ENCODE data around the gene LY6G6C. TPM values are rescaled to one million over a fixed set of nuclear protein-coding genes. Genes with fewer than 3 reads are reported as not detected.

The LY6G6C gene
- total RNA-seq, 6 donors from 2014 or later = 0.23 TPM; not detected in 5

GRCh38 chr6:31728767-31729514, 7.4 kb upstream of the LY6G6C start, which contains the start of gene DDAH2:
Gene DDAH2, minus strand, starts transcription at chr6:31729299. Its CDS starts 138 bp downstream, at chr6:31729161.
- TF ChIP-seq CTCF (IDR thresholded peaks at IDR 0.05) (peak in 3 of 6 experiments; percentile 68 to 74 (median 71)), POLR2A (IDR thresholded peaks at IDR 0.05) (no peak), POLR2AphosphoS5 (IDR thresholded peaks at IDR 0.05) (no peak), EP300 (IDR thresholded peaks at IDR 0.05) (no peak)
- peak within 1 kb of the TSS; percentile 87 to 99 (median 94) for H3K27ac ChIP-seq
- no peaks in the 10 kb centered on the region for H3K9me3 ChIP-seq
- peak within 1 kb of the TSS; percentile 76 to 87 (median 82) for H3K4me3 ChIP-seq
- H3K36me3 ChIP-seq = peaks cover 20 to 59% (median 37%) of the 10 kb centered on the region in 4 donors
- no peaks in the 10 kb centered on the region for H3K27me3 ChIP-seq
- DNase-seq = peak in 1 of 2 donors; percentile 83
- 18 to 23% methylated on average over 35 of the region's 36 CpGs for WGBS, 2 donors
- peaks cover 39 to 78% (median 64%) of the 10 kb centered on the region in 4 donors for H3K4me1 ChIP-seq
- peak; percentile 45 to 66 for ATAC-seq (ENCODE audit: low FRiP score in 2 of 2)

GRCh38 chr6:31727717-31728671, 6.4 kb upstream of the LY6G6C start:
- Histone ChIP-seq H3K4me1 (peaks cover 30 to 69% (median 55%) of the 10 kb centered on the region in 4 donors), H3K4me3 (peak overlapping the region in 3 of 4 donors; percentile 76 to 84 (median 80)), H3K36me3 (peaks cover 14 to 50% (median 28%) of the 10 kb centered on the region in 4 donors), H3K27me3 (no peaks in the 10 kb centered on the region), H3K9me3 (no peaks in the 10 kb centered on the region), H3K27ac (peak overlapping the region; percentile 87 to 99 (median 94))
- 77% methylated on average over 20 to 41 of the region's 41 CpGs for WGBS, 2 donors
- ATAC-seq (ENCODE audit: low FRiP score in 2 of 2) (no peak), DNase-seq (peak in 1 of 2 donors; percentile 84)
- no peak for TF ChIP-seq POLR2AphosphoS5 (IDR thresholded peaks at IDR 0.05)
- no peak for TF ChIP-seq CTCF (IDR thresholded peaks at IDR 0.05)
- TF ChIP-seq EP300 (IDR thresholded peaks at IDR 0.05) = no peak
- TF ChIP-seq POLR2A (IDR thresholded peaks at IDR 0.05) = no peak

- H3K36me3 ChIP-seq = peaks cover 9 to 42% (median 19%) of the 10 kb centered on the region in 4 donors
- no peaks in the 10 kb centered on the region for H3K9me3 ChIP-seq
- TF ChIP-seq EP300 (IDR thresholded peaks at IDR 0.05) (no peak), POLR2A (IDR thresholded peaks at IDR 0.05) (peak in 1 of 4 donors; percentile 43)
- WGBS, 2 donors = 69 to 72% methylated on average over 7 of the region's 7 CpGs
- H3K27me3 ChIP-seq = no peaks in the 10 kb centered on the region
- peak in 1 of 2 donors; percentile 28 for ATAC-seq (ENCODE audit: low FRiP score in 2 of 2)
- peak overlapping the region in 1 of 4 donors; percentile 80 for H3K4me3 ChIP-seq
- H3K4me1 ChIP-seq = peaks cover 30 to 60% (median 49%) of the 10 kb centered on the region in 4 donors
- peak in 1 of 2 donors; percentile 62 for DNase-seq
- peak overlapping the region; percentile 87 to 99 (median 94) for H3K27ac ChIP-seq
Observed at GRCh38 chr6:31727034-31727716, 5.6 kb upstream of the LY6G6C start.

- Histone ChIP-seq H3K4me3 (no peak overlapping the region), H3K27me3 (no peaks in the 10 kb centered on the region), H3K4me1 (peaks cover 30 to 48% (median 38%) of the 10 kb centered on the region in 4 donors), H3K27ac (peak overlapping the region; percentile 6 to 99 (median 71)), H3K36me3 (peaks cover 0 to 27% (median 5%) of the 10 kb centered on the region in 4 donors), H3K9me3 (no peaks in the 10 kb centered on the region)
- peak in 1 of 2 donors; percentile 56 for DNase-seq
- 78 to 79% methylated on average over 12 of the region's 12 CpGs for WGBS, 2 donors
- TF ChIP-seq POLR2AphosphoS5 (IDR thresholded peaks at IDR 0.05) = peak; percentile 50 to 76
- TF ChIP-seq POLR2A (IDR thresholded peaks at IDR 0.05) = no peak
- peak in 1 of 4 donors; percentile 34 for TF ChIP-seq EP300 (IDR thresholded peaks at IDR 0.05)
- no peak for ATAC-seq (ENCODE audit: low FRiP score in 2 of 2)
Observed at GRCh38 chr6:31725502-31726350, 4.2 kb upstream of the LY6G6C start.

Measured in upper lobe of left lung (tissue), 6 donors.